K562 (cell line): ENCODE results near the gene RHOF. TPM values are rescaled to one million over a fixed set of nuclear protein-coding genes. Genes with fewer than 3 reads are reported as not detected.

ENCODE experiments used
- ADNP ChIP-seq: fragments of 200-800 bp; sonication (Bioruptor generic); IDR thresholded peaks from 2 replicates; pipeline ENCODE4 v1.6.1; 2016; ENCODE audit warnings: missing genetic modification characterization, missing compliant biosample characterization
- ATF1 ChIP-seq, 2 experiments: fragments of 450-650 bp in 1 of 2; IDR thresholded peaks; 2 replicates each; pipeline ENCODE4 v1.6.1; 2016; ENCODE audit warnings: missing compliant biosample characterization in 1 of 2, missing genetic modification characterization in 1 of 2
- BCLAF1 ChIP-seq, 2 experiments: fragments of 450-650 bp in 1 of 2; IDR thresholded peaks; 2 replicates each; pipeline ENCODE4 v1.6.1; 2011 to 2017; ENCODE audit warnings: low read depth in 2 of 2, antibody characterized with exemption in 1 of 2, borderline replicate concordance in 1 of 2, low read length in 1 of 2, mild to moderate bottlenecking in 1 of 2, mixed read lengths in 1 of 2; ENCODE audit not compliant: control insufficient read depth in 1 of 2
- CGGBP1 ChIP-seq: fragments of 250-450 bp; sonication (Bioruptor Pico); IDR thresholded peaks from 2 replicates; pipeline ENCODE4 v1.9.0; 2021; ENCODE audit warnings: mild to moderate bottlenecking
- DEAF1 ChIP-seq: fragments of 450-650 bp; formaldehyde crosslinking; IDR thresholded peaks from 2 replicates; pipeline ENCODE4 v1.4.0; 2020; ENCODE audit warnings: mild to moderate bottlenecking, moderate library complexity
- ELF1 ChIP-seq: fragments of 200-800 bp; sonication (Bioruptor generic); IDR thresholded peaks from 2 replicates; pipeline ENCODE4 v1.6.1; 2016; ENCODE audit warnings: missing genetic modification characterization, missing compliant biosample characterization
- ERF ChIP-seq: fragments of 450-650 bp; formaldehyde crosslinking; IDR thresholded peaks from 2 replicates; pipeline ENCODE4 v1.4.0; 2020; ENCODE audit warnings: mild to moderate bottlenecking, mixed read lengths
- HES1 ChIP-seq: fragments of 450-650 bp; IDR thresholded peaks from 2 replicates; pipeline ENCODE4 v1.6.1; 2016; ENCODE audit warnings: low read depth, mild to moderate bottlenecking, moderate library complexity
- NR2C2 ChIP-seq, 2 experiments: fragments of 200-800 bp in 1 of 2; sonication (Bioruptor generic) in 1 of 2; sonication (generic) in 1 of 2; formaldehyde crosslinking in 1 of 2; IDR thresholded peaks; 2 replicates each; pipeline versions ENCODE4 v1.6.1 to v1.8.0; 2016 to 2022; ENCODE audit warnings: mild to moderate bottlenecking in 1 of 2, missing compliant biosample characterization in 1 of 2, missing genetic modification characterization in 1 of 2, missing genetic modification reagents in 1 of 2
- RNF219 ChIP-seq: fragments of 250-450 bp; sonication (Bioruptor Pico); IDR thresholded peaks from 2 replicates; pipeline ENCODE4 v1.5.0; 2022; ENCODE audit warnings: mild to moderate bottlenecking
- SETDB1 ChIP-seq: IDR thresholded peaks from one replicate; pipeline ENCODE4 v1.6.1; 2012; ENCODE audit warnings: low read length, control low read depth, inconsistent platforms
- SNRNP70 ChIP-seq: fragments of 200-400 bp; formaldehyde crosslinking; optimal IDR thresholded peaks from 2 replicates; pipeline ENCODE3; 2017; ENCODE audit warnings: low read depth, low read length
- TCFL5 ChIP-seq: fragments of 250-450 bp; sonication (Bioruptor Pico); conservative IDR thresholded peaks from 2 replicates; pipeline ENCODE4 v1.6.1; 2021; ENCODE audit warnings: mild to moderate bottlenecking, moderate library complexity, matching md5 sums
- ZNF311 ChIP-seq: fragments of 250-450 bp; sonication (Bioruptor Pico); IDR thresholded peaks from 2 replicates; pipeline ENCODE4 v1.4.0; 2020; ENCODE audit warnings: mild to moderate bottlenecking, moderate library complexity
- ZNF431 ChIP-seq: sonication (generic); formaldehyde crosslinking; IDR thresholded peaks from 2 replicates; pipeline ENCODE4 v1.8.0; 2022; ENCODE audit warnings: mild to moderate bottlenecking, missing genetic modification reagents
- polyA plus RNA-seq, 8 experiments: library from polyadenylated mRNA; depleted of rRNA in 4 of 8; stranded (reverse) in 5 of 8; unstranded in 3 of 8; fragments of >200 nt; fragmentation: Nextera tagmentation in 2 of 8; fragmentation: Illumina TruSeq in 1 of 8; extraction: Ambion mirVana in 2 of 8; extraction: Trizol in 1 of 8; gene quantifications; 2 replicates each; pipeline versions ENCODE4 v1.2.1 to v1.2.3, GENCODE V29; 2011 to 2014; ENCODE audit warnings: inconsistent platforms in 1 of 8, missing spikeins in 1 of 8
- total RNA-seq, 7 experiments: library from RNA; depleted of rRNA in 6 of 7; stranded (reverse); fragments of >200 nt in 6 of 7; fragmentation: Illumina TruSeq in 2 of 7; extraction: Trizol in 2 of 7; gene quantifications; 2 replicates each; pipeline versions ENCODE4 v1.2.1 to v1.2.3, GENCODE V29; 2011 to 2021; ENCODE audit warnings: low replicate concordance in 1 of 7

The RHOF gene
- total and polyA plus RNA-seq, 9 of the 15 experiments (the other 6 are each of a cell fraction or from before 2014, with no cell fraction given): 0.13 to 10.1 (median 4.0) TPM

- TF ChIP-seq BCLAF1 (IDR thresholded peaks at IDR 0.05; ENCODE audit: borderline replicate concordance in 1 of 2, control insufficient read depth in 1 of 2, low read depth in 2 of 2, low read length in 1 of 2) (0 out of 4 replicates have a peak, but pooled peaks of 1 of the 2 experiments have one; percentile 4), ATF1 (CRISPR knock-in tag; IDR thresholded peaks at IDR 0.05) (no peak), ATF1 (tag; IDR thresholded peaks at IDR 0.05) (peak; percentile 79), DEAF1 (CRISPR knock-in tag) (no peak), NR2C2 (CRISPR knock-in tag; IDR thresholded peaks at IDR 0.05) (no peak), NR2C2 (tag; IDR thresholded peaks at IDR 0.05) (peak; percentile 75), ELF1 (tag) (no peak), ZNF311 (0 out of 2 replicates have a peak, but pooled peaks have one; percentile 5), ERF (CRISPR knock-in tag) (no peak), ADNP (tag) (no peak), SETDB1 (no peak), CGGBP1 (CRISPR knock-in tag) (no peak), TCFL5 (CRISPR knock-in tag) (no peak), ZNF431 (CRISPR knock-in tag) (no peak), SNRNP70 (no peak), RNF219 (no peak), HES1 (no peak)
Observed at GRCh38 chr12:121802843-121803698, 9.6 kb upstream of the RHOF start (continued).
